H1 (cell line): ENCODE results near the gene HCAR2. TPM values are rescaled to one million over a fixed set of nuclear protein-coding genes. Genes with fewer than 3 reads are reported as not detected.

ENCODE experiments used
- CTCF ChIA-PET: fragments of 300-600 bp; sonication (Branson Sonifier 250); formaldehyde crosslinking; loops from one replicate; lab custom pipeline; 2021; ENCODE audit not compliant: partially characterized antibody; lab: Charles Lee
- POLR2A ChIA-PET: fragments of 300-600 bp; sonication (Branson Sonifier 250); formaldehyde crosslinking; loops from one replicate; lab custom pipeline; 2021; ENCODE audit warnings: inconsistent platforms; ENCODE audit not compliant: partially characterized antibody; lab: Charles Lee
- DNase-seq, 2 experiments: peaks; one replicate each; pipeline versions ENCODE4 v3.0.0 to v3.0.0-alpha.2; 2010 to 2022; ENCODE audit warnings: low spot score in 2 of 2, low read depth in 1 of 2, mixed read lengths in 1 of 2
- FAIRE-seq: peaks from 2 replicates; lab custom pipeline; 2011; peaks lifted over from hg19 to GRCh38; lab: Jason Lieb, UNC
- H2AFZ ChIP-seq: 2 replicates; pipeline ENCODE4 v1.8.1; 2012; ENCODE audit warnings: low read length, inconsistent platforms
- H2AK5ac ChIP-seq: 2 replicates; pipeline ENCODE4 v1.6.1; 2013; ENCODE audit warnings: low read depth, low read length
- H2BK120ac ChIP-seq: replicated peaks from 2 replicates; pipeline ENCODE3; 2013; ENCODE audit warnings: low read depth, low read length, inconsistent platforms
- H2BK12ac ChIP-seq: 2 replicates; pipeline ENCODE4 v1.6.1; 2013; ENCODE audit warnings: low read depth, low read length
- H2BK15ac ChIP-seq: 2 replicates; pipeline ENCODE4 v1.6.1; 2013; ENCODE audit warnings: low read length
- H2BK20ac ChIP-seq: 2 replicates; pipeline ENCODE4 v1.6.1; 2013; ENCODE audit warnings: low read length
- H2BK5ac ChIP-seq: 2 replicates; pipeline ENCODE4 v1.6.1; 2013; ENCODE audit warnings: low read depth, low read length
- H3K14ac ChIP-seq: 2 replicates; pipeline ENCODE4 v1.6.1; 2013; ENCODE audit warnings: inconsistent platforms; ENCODE audit not compliant: insufficient read length
- H3K18ac ChIP-seq: 2 replicates; pipeline ENCODE4 v1.6.1; 2013; ENCODE audit warnings: low read length; ENCODE audit errors: extremely low read depth
- H3K23ac ChIP-seq: 2 replicates; pipeline ENCODE4 v1.6.1; 2013; ENCODE audit warnings: inconsistent platforms; ENCODE audit not compliant: insufficient read length
- H3K23me2 ChIP-seq: 2 replicates; pipeline ENCODE4 v1.6.1; 2013; ENCODE audit warnings: low read depth, low read length
- H3K27ac ChIP-seq: 2 replicates; pipeline ENCODE4 v1.6.1; 2011; ENCODE audit warnings: low read depth, low read length, inconsistent platforms
- H3K27me3 ChIP-seq, 4 experiments: replicated peaks in 1 of 4; 1 replicate in 1 of 4; 2 replicates in 3 of 4; pipeline versions ENCODE4 v1.6.1 to v1.8.1; 2011 to 2013; ENCODE audit warnings: low read length in 3 of 4, mild to moderate bottlenecking in 3 of 4, inconsistent platforms in 2 of 4, mixed read lengths in 2 of 4, moderate library complexity in 1 of 4; ENCODE audit not compliant: control insufficient read depth in 3 of 4, insufficient read depth in 3 of 4; ENCODE audit errors: extremely low read depth in 1 of 4
- H3K36me3 ChIP-seq, 4 experiments: 2 replicates each; pipeline versions ENCODE4 v1.6.1 to v1.8.1; 2011 to 2013; ENCODE audit warnings: mild to moderate bottlenecking in 4 of 4, low read length in 3 of 4, moderate library complexity in 2 of 4, control low read depth in 1 of 4, inconsistent platforms in 1 of 4; ENCODE audit not compliant: insufficient read depth in 4 of 4, control insufficient read depth in 2 of 4
- H3K4ac ChIP-seq: replicated peaks from 2 replicates; pipeline ENCODE3; 2013; ENCODE audit warnings: low read length, low read depth, mixed read lengths, inconsistent platforms; ENCODE audit not compliant: insufficient read length
- H3K4me1 ChIP-seq, 4 experiments: replicated peaks in 1 of 4; 1 replicate in 1 of 4; 2 replicates in 3 of 4; pipeline versions ENCODE4 v1.6.1 to v1.8.1; 2011 to 2013; ENCODE audit warnings: low read length in 3 of 4, inconsistent platforms in 2 of 4, mixed read lengths in 1 of 4; ENCODE audit not compliant: insufficient read depth in 4 of 4, control insufficient read depth in 3 of 4
- H3K4me2 ChIP-seq, 2 experiments: 2 replicates each; pipeline versions ENCODE4 v1.6.1 to v1.8.1; 2011 to 2013; ENCODE audit warnings: low read depth in 2 of 2, low read length in 2 of 2, control low read depth in 1 of 2, inconsistent platforms in 1 of 2, mild to moderate bottlenecking in 1 of 2; ENCODE audit not compliant: insufficient read depth in 1 of 2
- H3K4me3 ChIP-seq, 4 experiments: fragments of 200-600, 300-600 bp in 1 of 4; sonication (generic), shearing (Covaris generic), sonication (Bioruptor Twin) in 1 of 4; 2 replicates each; pipeline versions ENCODE4 v1.5.1 to v1.8.1; 2011 to 2016; ENCODE audit warnings: low read length in 4 of 4, low read depth in 3 of 4, control low read depth in 2 of 4, inconsistent platforms in 2 of 4, mild to moderate bottlenecking in 2 of 4, mixed read lengths in 1 of 4, moderate library complexity in 1 of 4; ENCODE audit not compliant: insufficient read depth in 2 of 4; ENCODE audit errors: extremely low read depth in 1 of 4
- H3K56ac ChIP-seq: replicated peaks from 2 replicates; pipeline ENCODE3; 2013; ENCODE audit warnings: low read depth, mild to moderate bottlenecking, mixed read lengths, low read length, inconsistent platforms; ENCODE audit not compliant: insufficient read length
- H3K79me1 ChIP-seq: 2 replicates; pipeline ENCODE4 v1.6.1; 2013; ENCODE audit warnings: low read depth, low read length, control low read depth
- H3K79me2 ChIP-seq, 2 experiments: 2 replicates each; pipeline versions ENCODE4 v1.6.1 to v1.8.1; 2012 to 2013; ENCODE audit warnings: low read length in 2 of 2, mild to moderate bottlenecking in 2 of 2, inconsistent platforms in 1 of 2; ENCODE audit not compliant: insufficient read depth in 2 of 2, control insufficient read depth in 1 of 2
- H3K9ac ChIP-seq, 4 experiments: replicated peaks in 1 of 4; 1 replicate in 1 of 4; 2 replicates in 3 of 4; pipeline versions ENCODE4 v1.6.1 to v1.8.1; 2011 to 2013; ENCODE audit warnings: low read depth in 3 of 4, low read length in 3 of 4, control low read depth in 2 of 4, mild to moderate bottlenecking in 2 of 4, moderate library complexity in 2 of 4, inconsistent platforms in 1 of 4; ENCODE audit errors: extremely low read depth in 1 of 4
- H3K9me3 ChIP-seq, 2 experiments: 2 replicates each; pipeline versions ENCODE4 v1.6.1 to v1.8.1; 2012 to 2013; ENCODE audit warnings: mild to moderate bottlenecking in 2 of 2, moderate library complexity in 2 of 2, control low read depth in 1 of 2, inconsistent platforms in 1 of 2, low read depth in 1 of 2, low read length in 1 of 2, mixed read lengths in 1 of 2; ENCODE audit not compliant: insufficient read depth in 2 of 2
- H4K20me1 ChIP-seq, 2 experiments: replicated peaks in 1 of 2; 2 replicates each; pipeline versions ENCODE3 to v1.8.1; 2011 to 2013; ENCODE audit warnings: inconsistent platforms in 2 of 2, low read length in 2 of 2, mild to moderate bottlenecking in 1 of 2; ENCODE audit not compliant: insufficient read depth in 2 of 2, control insufficient read depth in 1 of 2
- H4K5ac ChIP-seq: 2 replicates; pipeline ENCODE4 v1.6.1; 2013; ENCODE audit warnings: low read length, low read depth, mixed read lengths, inconsistent platforms; ENCODE audit not compliant: insufficient read length
- H4K8ac ChIP-seq: 2 replicates; pipeline ENCODE4 v1.8.0; 2013; ENCODE audit warnings: mild to moderate bottlenecking, moderate library complexity, low read length, inconsistent platforms; ENCODE audit not compliant: insufficient read depth; ENCODE audit errors: extremely low read depth
- H4K91ac ChIP-seq: replicated peaks from 2 replicates; pipeline ENCODE3; 2013; ENCODE audit warnings: low read length, mixed read lengths, inconsistent platforms; ENCODE audit not compliant: insufficient read length
- ATF2 ChIP-seq: IDR thresholded peaks from 2 replicates; pipeline ENCODE4 v1.6.1; 2012; ENCODE audit warnings: low read length, inconsistent platforms
- BRCA1 ChIP-seq: IDR thresholded peaks from 2 replicates; pipeline ENCODE4 v1.6.1; 2012; ENCODE audit warnings: low read depth, low read length, improper control_type of control experiment
- E2F6 ChIP-seq: IDR thresholded peaks from 2 replicates; pipeline ENCODE4 v1.6.1; 2012; ENCODE audit warnings: inconsistent platforms
- NANOG ChIP-seq: IDR thresholded peaks from 2 replicates; pipeline ENCODE4 v1.6.1; 2011; ENCODE audit warnings: low read length, low read depth, mild to moderate bottlenecking, inconsistent platforms; ENCODE audit not compliant: insufficient read depth, poor library complexity, severe bottlenecking
- TEAD4 ChIP-seq: IDR thresholded peaks from 2 replicates; pipeline ENCODE4 v1.6.1; 2012; ENCODE audit warnings: low read depth, low read length, inconsistent platforms, mixed read lengths
- WGBS, 2 experiments: shearing (Covaris generic) in 1 of 2; methylation state at CpG; one replicate each; pipeline versions ENCODE4 v1.1.6 to v1.1.7; 2013 to 2015; ENCODE audit warnings: low lambda C conversion rate in 2 of 2, mixed read lengths in 2 of 2, inconsistent platforms in 1 of 2, low coverage in 1 of 2, missing lambda C conversion rate in 1 of 2; ENCODE audit not compliant: insufficient replicate concordance in 2 of 2, insufficient coverage in 1 of 2, insufficient read length in 1 of 2; ENCODE audit errors: extremely low coverage in 1 of 2, missing lambda C conversion rate in 1 of 2; 5-methylcytosine and 5-hydroxymethylcytosine counted together
- polyA plus RNA-seq, 7 experiments: library from polyadenylated mRNA; depleted of rRNA in 3 of 7; stranded (reverse) in 5 of 7; unstranded in 2 of 7; fragments of >200 nt in 5 of 7; fragments of 200-250 nt in 2 of 7; gene quantifications; 1 replicate in 5 of 7; 2 replicates in 1 of 7; 4 replicates in 1 of 7; pipeline versions ENCODE4 v1.2.1 to v1.2.3, GENCODE V29; 2011 to 2013; ENCODE audit warnings: missing spikeins in 2 of 7, mixed read lengths in 2 of 7
- total RNA-seq: library from RNA; stranded (reverse); fragmentation: NEBNext Ultra II Directional; extraction: Animal tissue kit (Norgen Biotek cat#: 25700); gene quantifications from 2 replicates; pipeline ENCODE4 v1.2.1, GENCODE V29; 2021
- TF ChIP-seq, protein P1 (sequence below): IDR thresholded peaks from 2 replicates; pipeline ENCODE4 v1.6.1; 2011; ENCODE audit warnings: low read depth, mild to moderate bottlenecking, low read length; ENCODE audit not compliant: insufficient read depth

Gene HCAR2
- total and polyA plus RNA-seq, 2 of the 8 experiments (the other 6 are each of a cell fraction or from before 2014, with no cell fraction given) = not detected

DNA sequence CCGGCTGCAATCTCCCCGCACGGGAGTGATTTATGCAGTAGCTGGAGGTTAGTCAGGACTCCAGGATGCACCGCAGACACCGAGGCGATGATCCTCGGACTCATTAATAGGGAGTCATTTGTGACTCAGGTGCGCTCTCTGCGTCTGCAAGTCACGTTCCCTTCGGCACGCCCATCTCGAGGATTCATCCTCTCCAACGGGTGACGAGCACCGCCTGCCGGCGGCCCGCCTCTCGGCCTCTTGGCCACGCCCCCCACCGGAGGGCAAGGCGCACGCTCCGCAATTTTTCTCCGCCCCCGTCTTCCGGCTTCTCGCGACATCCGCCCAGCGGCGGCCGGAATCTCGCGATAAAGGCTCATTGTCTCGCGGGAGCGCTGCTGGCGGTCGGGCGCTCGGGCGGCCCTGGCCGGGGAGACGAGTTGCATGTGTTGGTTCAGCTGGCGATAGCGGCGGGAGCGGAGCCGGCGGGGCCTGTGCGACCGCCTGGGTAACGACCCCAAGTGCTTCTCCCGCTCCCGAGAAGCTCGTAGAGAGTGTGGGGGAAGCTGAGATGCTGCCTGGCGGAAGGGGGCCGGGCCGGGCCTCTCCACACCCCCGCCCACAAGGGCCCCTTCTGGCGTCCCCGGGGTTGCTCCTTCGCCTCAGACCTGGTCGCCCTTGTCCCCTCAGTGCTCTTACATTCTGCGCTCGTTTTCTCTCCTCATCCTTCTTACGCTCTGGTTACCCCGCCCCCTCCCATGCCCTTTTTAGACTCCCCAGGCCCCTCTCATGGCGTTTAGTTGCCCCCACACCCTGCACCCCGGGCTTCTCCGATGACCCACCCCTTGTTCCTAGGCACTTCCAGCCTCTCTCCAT, 49.5 kb upstream of the HCAR2 start, which contains the start of gene DENR:
Gene DENR, plus strand, starts transcription at position 361 of the 855 bp plus-strand sequence. CDS start 878 bp downstream, outside the sequence.
- FAIRE-seq = no peak
- Histone ChIP-seq H3K23me2 (0 out of 2 replicates have a peak, but pooled peaks cover 7% of the 10 kb centered on the region), H3K9ac (peak within 1 kb of the TSS; percentile 95 to 99 (median 98)), H2BK120ac (no peak within 1 kb of the TSS), H3K27me3 (no peaks in the 10 kb centered on the region), H3K23ac (no peak within 1 kb of the TSS), H2BK20ac (peak within 1 kb of the TSS; percentile 34; the same call in 1 of the 2 replicates), H3K56ac (peak within 1 kb of the TSS; percentile 77), H2BK12ac (peak within 1 kb of the TSS; percentile 72; the same call in 1 of the 2 replicates), H3K4me1 (peaks cover 2 to 9% (median 6%) of the 10 kb centered on the region in 4 experiments; a peak in 5 of 7 replicates), H3K4ac (peak within 1 kb of the TSS; percentile 36), H2BK15ac (no peak within 1 kb of the TSS; the same call in 1 of the 2 replicates), H3K18ac (peak within 1 kb of the TSS; percentile 89), H2BK5ac (peak within 1 kb of the TSS; percentile 93), H2AFZ (no peak within 1 kb of the TSS; the same call in 1 of the 2 replicates), H3K4me3 (peak within 1 kb of the TSS; percentile 79 to 98 (median 88)), H4K91ac (peak within 1 kb of the TSS; percentile 69), H4K8ac (peak within 1 kb of the TSS; percentile 99), H2AK5ac (peak within 1 kb of the TSS; percentile 99), H4K20me1 (peaks cover 2 to 3% of the 10 kb centered on the region in 2 experiments), H3K4me2 (peak within 1 kb of the TSS; percentile 85 to 96), H3K9me3 (no peaks in the 10 kb centered on the region), H3K27ac (peak within 1 kb of the TSS; percentile 83), H3K36me3 (peaks cover 14 to 32% (median 27%) of the 10 kb centered on the region in 4 experiments), H4K5ac (peak within 1 kb of the TSS; percentile 78), H3K79me2 (peaks cover 0 to 42% of the 10 kb centered on the region in 2 experiments; a peak in 3 of 4 replicates), H3K14ac (no peak within 1 kb of the TSS), H3K79me1 (peaks cover 2% of the 10 kb centered on the region; the same call in 1 of the 2 replicates)
- ChIA-PET CTCF (interaction anchor here (0.6 to 3.0 kb wide), 8 partner anchors 10 to 122 kb away, joined by 3 to 19 read pairs (median 4); no protein-coding TSS in a partner anchor), POLR2A (interaction anchor here (0.8 to 2.3 kb wide), 14 partner anchors 12 to 255 kb away, joined by 3 to 16 read pairs (median 4); partner anchors contain the start of genes KNTC1 and RSRC2)
- peak; percentile 96 to 100 for DNase-seq
- 2% methylated on average over 69 of the region's 73 CpGs; no CpG with 5 or more reads in 1 of the 2 experiments for whole genome bisulfite sequencing, 2 experiments
- TF ChIP-seq, protein P1, sequence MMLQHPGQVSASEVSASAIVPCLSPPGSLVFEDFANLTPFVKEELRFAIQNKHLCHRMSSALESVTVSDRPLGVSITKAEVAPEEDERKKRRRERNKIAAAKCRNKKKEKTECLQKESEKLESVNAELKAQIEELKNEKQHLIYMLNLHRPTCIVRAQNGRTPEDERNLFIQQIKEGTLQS = no peak
- TF ChIP-seq NANOG (no peak), ATF2 (peak; percentile 99), TEAD4 (no peak), E2F6 (peak; percentile 15; the same call in 1 of the 2 replicates), BRCA1 (peak; percentile 100)
